HEK293 (cell line): ENCODE data around the gene ENDOV.

ENCODE experiments used
- CTCF ChIA-PET: fragments of 350-600 bp; formaldehyde crosslinking; extraction: SDS; loops from one replicate; lab custom pipeline; 2021; ENCODE audit warnings: antibody characterized with exemption; lab: Yijun Ruan, JAX
- POLR2A ChIA-PET: fragments of 300-600 bp; formaldehyde crosslinking; extraction: SDS; loops from one replicate; lab custom pipeline; 2020; ENCODE audit warnings: antibody characterized with exemption, inconsistent platforms; lab: Yijun Ruan, JAX
- H3K27ac ChIP-seq: fragments of 200-500 bp; sonication (Bioruptor generic); 2 replicates; pipeline ENCODE4 v1.5.1; 2014; ENCODE audit warnings: low read depth, low read length, control low read depth, inconsistent platforms; ENCODE audit errors: extremely low read depth
- H3K36me3 ChIP-seq, 2 experiments: fragments of 200-500 bp in 1 of 2; sonication (Bioruptor generic) in 1 of 2; 1 replicate in 1 of 2; 2 replicates in 1 of 2; pipeline ENCODE4 v1.5.1; 2014 to 2017; ENCODE audit warnings: inconsistent platforms in 2 of 2, low read length in 2 of 2; ENCODE audit not compliant: control insufficient read depth in 2 of 2, insufficient read depth in 1 of 2
- H3K4me1 ChIP-seq: fragments of 200-500 bp; sonication (Bioruptor generic); 2 replicates; pipeline ENCODE4 v1.5.1; 2014; ENCODE audit warnings: mild to moderate bottlenecking, low read length, inconsistent platforms; ENCODE audit not compliant: control insufficient read depth, insufficient read depth
- H3K4me3 ChIP-seq: 2 replicates; pipeline ENCODE4 v1.5.1; 2011; ENCODE audit warnings: low read depth, mild to moderate bottlenecking, control low read depth, low read length, moderate library complexity
- H3K9me3 ChIP-seq: fragments of 200-500 bp; sonication (Bioruptor generic); 2 replicates; pipeline ENCODE4 v1.5.1; 2014; ENCODE audit warnings: low read depth, low read length, inconsistent platforms; ENCODE audit not compliant: control insufficient read depth, insufficient read depth
- EGR2 ChIP-seq: fragments of 450-650 bp; formaldehyde crosslinking; IDR thresholded peaks from 2 replicates; pipeline ENCODE4 v1.5.1; 2016; ENCODE audit warnings: low read depth, missing biosample characterization, missing genetic modification characterization
- ZBTB17 ChIP-seq: fragments of 450-650 bp; formaldehyde crosslinking; IDR thresholded peaks from 2 replicates; pipeline ENCODE4 v1.5.1; 2016; ENCODE audit warnings: missing biosample characterization, missing genetic modification characterization
- ZNF174 ChIP-seq: fragments of 450-650 bp; formaldehyde crosslinking; IDR thresholded peaks from 2 replicates; pipeline ENCODE4 v1.5.0; 2017; ENCODE audit warnings: missing biosample characterization, mild to moderate bottlenecking, missing genetic modification characterization
- ZNF426 ChIP-seq: fragments of 450-650 bp; formaldehyde crosslinking; IDR thresholded peaks from 2 replicates; pipeline ENCODE4 v1.5.1; 2017; ENCODE audit warnings: missing biosample characterization, missing genetic modification characterization, mild to moderate bottlenecking, inconsistent platforms, moderate library complexity
- TF ChIP-seq, protein P1 (sequence below): fragments of 450-650 bp; formaldehyde crosslinking; conservative IDR thresholded peaks from 2 replicates; pipeline ENCODE4 v1.5.1; 2016; ENCODE audit warnings: low read depth, missing biosample characterization, missing genetic modification characterization
- TF ChIP-seq, protein P2 (sequence below): fragments of 450-650 bp; formaldehyde crosslinking; IDR thresholded peaks from 2 replicates; pipeline ENCODE4 v1.5.1; 2017; ENCODE audit warnings: missing biosample characterization, mild to moderate bottlenecking, missing genetic modification characterization, moderate library complexity
- TF ChIP-seq, protein P3 (sequence below): fragments of 450-650 bp; formaldehyde crosslinking; IDR thresholded peaks from 2 replicates; pipeline ENCODE4 v1.5.1; 2016; ENCODE audit warnings: missing biosample characterization, missing genetic modification characterization
- TF ChIP-seq, protein P4 (sequence below): fragments of 450-650 bp; formaldehyde crosslinking; IDR thresholded peaks from 2 replicates; pipeline ENCODE4 v1.5.1; 2017; ENCODE audit warnings: missing biosample characterization, missing genetic modification characterization
- TF ChIP-seq, protein P5 (sequence below): fragments of 450-650 bp; formaldehyde crosslinking; IDR thresholded peaks from 2 replicates; pipeline ENCODE4 v1.5.1; 2016; ENCODE audit warnings: missing biosample characterization, missing genetic modification characterization
- TF ChIP-seq, protein P6 (sequence below): fragments of 450-650 bp; formaldehyde crosslinking; IDR thresholded peaks from 2 replicates; pipeline ENCODE4 v1.5.1; 2016; ENCODE audit warnings: missing biosample characterization, missing genetic modification characterization
- TF ChIP-seq, protein P7 (sequence below): fragments of 450-650 bp; formaldehyde crosslinking; IDR thresholded peaks from 2 replicates; pipeline ENCODE4 v1.5.1; 2016; ENCODE audit warnings: missing biosample characterization, missing genetic modification characterization

The ENDOV gene

DNA sequence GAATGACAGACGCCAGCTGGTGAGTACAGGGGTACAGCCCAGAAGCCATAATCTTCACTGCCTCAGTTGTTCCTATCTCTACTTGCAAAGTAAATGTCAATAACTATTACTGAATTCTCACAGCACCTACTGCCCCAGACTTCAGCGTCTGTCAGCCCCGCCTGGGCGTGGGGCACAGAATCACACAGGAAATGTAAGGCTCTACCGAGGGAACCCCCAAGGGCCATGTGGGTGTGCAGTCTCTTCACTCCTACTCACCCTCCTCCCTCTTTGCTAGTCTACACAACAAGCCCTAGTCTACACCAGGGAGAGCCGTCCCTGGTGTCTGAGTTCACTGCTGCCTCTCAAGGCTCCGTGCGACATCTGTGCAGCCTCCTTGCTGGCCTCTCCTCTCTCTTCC is 57.0 kb downstream of the ENDOV start:
- H3K9me3 ChIP-seq: no peaks in the 10 kb centered on the region
- CTCF ChIA-PET: interaction anchor here (0.6 to 2.8 kb wide), 4 partner anchors 104 to 1532 kb away, joined by 3 to 8 read pairs (median 3); no protein-coding TSS in a partner anchor
- no peak overlapping the region for H3K27ac ChIP-seq
- H3K36me3 ChIP-seq: peaks cover 8 to 70% of the 10 kb centered on the region in 2 experiments
- peaks cover 7% of the 10 kb centered on the region for H3K4me1 ChIP-seq
- POLR2A ChIA-PET: interaction anchor here (10.4 kb wide), 1 partner anchor 15 kb away, joined by 110 read pairs; no protein-coding TSS in a partner anchor
- no peak overlapping the region for H3K4me3 ChIP-seq
- TF ChIP-seq ZBTB17 (no peak), EGR2 (0 out of 2 replicates have a peak, but pooled peaks have one; percentile 37)

DNA sequence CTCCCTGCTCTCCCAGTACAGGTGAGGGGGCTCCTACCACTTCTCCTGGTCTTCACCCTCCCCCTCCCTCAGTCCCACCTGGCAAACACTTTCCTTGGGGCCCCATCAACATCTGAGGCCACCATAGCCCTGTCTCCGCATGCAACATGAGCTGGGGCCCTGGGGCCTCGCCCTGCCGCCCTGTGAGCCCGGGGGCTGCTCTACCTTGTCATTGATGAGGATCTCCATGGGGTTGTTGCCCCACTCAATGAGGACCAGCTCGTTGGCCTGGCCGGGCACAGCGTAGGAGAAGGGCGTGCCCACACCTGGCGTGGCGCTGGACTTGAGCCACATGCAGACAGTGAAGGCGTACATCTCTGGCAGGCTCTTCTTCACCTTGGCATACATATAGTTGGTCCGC is 58.0 kb downstream of the ENDOV start:
- peaks cover 2 to 61% of the 10 kb centered on the region in 2 experiments; a peak in 2 of 3 replicates for H3K36me3 ChIP-seq
- no peak overlapping the region for H3K27ac ChIP-seq
- ChIA-PET POLR2A (interaction anchor here (0.9 to 10.4 kb wide), 4 partner anchors 8 to 22 kb away, joined by 3 to 110 read pairs (median 4); no protein-coding TSS in a partner anchor), CTCF (interaction anchor here (0.7 to 2.8 kb wide), 8 partner anchors 10 to 629 kb away, joined by 3 to 8 read pairs (median 4); no protein-coding TSS in a partner anchor)
- no peak overlapping the region for H3K4me3 ChIP-seq
- no peaks in the 10 kb centered on the region for H3K9me3 ChIP-seq
- H3K4me1 ChIP-seq: peaks cover 7% of the 10 kb centered on the region
- TF ChIP-seq ZNF174 (tag by site-specific recombination) (no peak), ZNF426 (tag by site-specific recombination) (no peak)
- TF ChIP-seq, protein P1, sequence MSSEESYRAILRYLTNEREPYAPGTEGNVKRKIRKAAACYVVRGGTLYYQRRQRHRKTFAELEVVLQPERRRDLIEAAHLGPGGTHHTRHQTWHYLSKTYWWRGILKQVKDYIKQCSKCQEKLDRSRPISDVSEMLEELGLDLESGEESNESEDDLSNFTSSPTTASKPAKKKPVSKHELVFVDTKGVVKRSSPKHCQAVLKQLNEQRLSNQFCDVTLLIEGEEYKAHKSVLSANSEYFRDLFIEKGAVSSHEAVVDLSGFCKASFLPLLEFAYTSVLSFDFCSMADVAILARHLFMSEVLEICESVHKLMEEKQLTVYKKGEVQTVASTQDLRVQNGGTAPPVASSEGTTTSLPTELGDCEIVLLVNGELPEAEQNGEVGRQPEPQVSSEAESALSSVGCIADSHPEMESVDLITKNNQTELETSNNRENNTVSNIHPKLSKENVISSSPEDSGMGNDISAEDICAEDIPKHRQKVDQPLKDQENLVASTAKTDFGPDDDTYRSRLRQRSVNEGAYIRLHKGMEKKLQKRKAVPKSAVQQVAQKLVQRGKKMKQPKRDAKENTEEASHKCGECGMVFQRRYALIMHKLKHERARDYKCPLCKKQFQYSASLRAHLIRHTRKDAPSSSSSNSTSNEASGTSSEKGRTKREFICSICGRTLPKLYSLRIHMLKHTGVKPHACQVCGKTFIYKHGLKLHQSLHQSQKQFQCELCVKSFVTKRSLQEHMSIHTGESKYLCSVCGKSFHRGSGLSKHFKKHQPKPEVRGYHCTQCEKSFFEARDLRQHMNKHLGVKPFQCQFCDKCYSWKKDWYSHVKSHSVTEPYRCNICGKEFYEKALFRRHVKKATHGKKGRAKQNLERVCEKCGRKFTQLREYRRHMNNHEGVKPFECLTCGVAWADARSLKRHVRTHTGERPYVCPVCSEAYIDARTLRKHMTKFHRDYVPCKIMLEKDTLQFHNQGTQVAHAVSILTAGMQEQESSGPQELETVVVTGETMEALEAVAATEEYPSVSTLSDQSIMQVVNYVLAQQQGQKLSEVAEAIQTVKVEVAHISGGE (tag by site-specific recombination): no peak
- TF ChIP-seq, protein P2, sequence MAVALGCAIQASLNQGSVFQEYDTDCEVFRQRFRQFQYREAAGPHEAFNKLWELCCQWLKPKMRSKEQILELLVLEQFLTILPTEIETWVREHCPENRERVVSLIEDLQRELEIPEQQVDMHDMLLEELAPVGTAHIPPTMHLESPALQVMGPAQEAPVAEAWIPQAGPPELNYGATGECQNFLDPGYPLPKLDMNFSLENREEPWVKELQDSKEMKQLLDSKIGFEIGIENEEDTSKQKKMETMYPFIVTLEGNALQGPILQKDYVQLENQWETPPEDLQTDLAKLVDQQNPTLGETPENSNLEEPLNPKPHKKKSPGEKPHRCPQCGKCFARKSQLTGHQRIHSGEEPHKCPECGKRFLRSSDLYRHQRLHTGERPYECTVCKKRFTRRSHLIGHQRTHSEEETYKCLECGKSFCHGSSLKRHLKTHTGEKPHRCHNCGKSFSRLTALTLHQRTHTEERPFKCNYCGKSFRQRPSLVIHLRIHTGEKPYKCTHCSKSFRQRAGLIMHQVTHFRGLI (tag by site-specific recombination): no peak
- TF ChIP-seq, protein P3, sequence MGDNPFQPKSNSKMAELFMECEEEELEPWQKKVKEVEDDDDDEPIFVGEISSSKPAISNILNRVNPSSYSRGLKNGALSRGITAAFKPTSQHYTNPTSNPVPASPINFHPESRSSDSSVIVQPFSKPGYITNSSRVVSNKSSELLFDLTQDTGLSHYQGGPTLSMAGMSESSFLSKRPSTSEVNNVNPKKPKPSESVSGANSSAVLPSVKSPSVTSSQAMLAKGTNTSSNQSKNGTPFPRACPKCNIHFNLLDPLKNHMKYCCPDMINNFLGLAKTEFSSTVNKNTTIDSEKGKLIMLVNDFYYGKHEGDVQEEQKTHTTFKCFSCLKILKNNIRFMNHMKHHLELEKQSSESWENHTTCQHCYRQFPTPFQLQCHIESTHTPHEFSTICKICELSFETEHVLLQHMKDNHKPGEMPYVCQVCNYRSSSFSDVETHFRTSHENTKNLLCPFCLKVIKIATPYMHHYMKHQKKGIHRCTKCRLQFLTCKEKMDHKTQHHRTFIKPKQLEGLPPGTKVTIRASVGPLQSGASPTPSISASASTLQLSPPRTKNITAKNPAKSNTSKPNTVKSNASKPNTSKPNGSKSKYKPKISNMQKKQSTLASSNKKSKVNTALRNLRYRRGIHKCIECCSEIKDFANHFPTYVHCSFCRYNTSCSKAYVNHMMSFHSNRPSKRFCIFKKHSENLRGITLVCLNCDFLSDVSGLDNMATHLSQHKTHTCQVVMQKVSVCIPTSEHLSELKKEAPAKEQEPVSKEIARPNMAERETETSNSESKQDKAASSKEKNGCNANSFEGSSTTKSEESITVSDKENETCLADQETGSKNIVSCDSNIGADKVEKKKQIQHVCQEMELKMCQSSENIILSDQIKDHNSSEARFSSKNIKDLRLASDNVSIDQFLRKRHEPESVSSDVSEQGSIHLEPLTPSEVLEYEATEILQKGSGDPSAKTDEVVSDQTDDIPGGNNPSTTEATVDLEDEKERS: no peak
- TF ChIP-seq, protein P4, sequence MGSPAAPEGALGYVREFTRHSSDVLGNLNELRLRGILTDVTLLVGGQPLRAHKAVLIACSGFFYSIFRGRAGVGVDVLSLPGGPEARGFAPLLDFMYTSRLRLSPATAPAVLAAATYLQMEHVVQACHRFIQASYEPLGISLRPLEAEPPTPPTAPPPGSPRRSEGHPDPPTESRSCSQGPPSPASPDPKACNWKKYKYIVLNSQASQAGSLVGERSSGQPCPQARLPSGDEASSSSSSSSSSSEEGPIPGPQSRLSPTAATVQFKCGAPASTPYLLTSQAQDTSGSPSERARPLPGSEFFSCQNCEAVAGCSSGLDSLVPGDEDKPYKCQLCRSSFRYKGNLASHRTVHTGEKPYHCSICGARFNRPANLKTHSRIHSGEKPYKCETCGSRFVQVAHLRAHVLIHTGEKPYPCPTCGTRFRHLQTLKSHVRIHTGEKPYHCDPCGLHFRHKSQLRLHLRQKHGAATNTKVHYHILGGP (tag by site-specific recombination): no peak
- TF ChIP-seq, protein P5, sequence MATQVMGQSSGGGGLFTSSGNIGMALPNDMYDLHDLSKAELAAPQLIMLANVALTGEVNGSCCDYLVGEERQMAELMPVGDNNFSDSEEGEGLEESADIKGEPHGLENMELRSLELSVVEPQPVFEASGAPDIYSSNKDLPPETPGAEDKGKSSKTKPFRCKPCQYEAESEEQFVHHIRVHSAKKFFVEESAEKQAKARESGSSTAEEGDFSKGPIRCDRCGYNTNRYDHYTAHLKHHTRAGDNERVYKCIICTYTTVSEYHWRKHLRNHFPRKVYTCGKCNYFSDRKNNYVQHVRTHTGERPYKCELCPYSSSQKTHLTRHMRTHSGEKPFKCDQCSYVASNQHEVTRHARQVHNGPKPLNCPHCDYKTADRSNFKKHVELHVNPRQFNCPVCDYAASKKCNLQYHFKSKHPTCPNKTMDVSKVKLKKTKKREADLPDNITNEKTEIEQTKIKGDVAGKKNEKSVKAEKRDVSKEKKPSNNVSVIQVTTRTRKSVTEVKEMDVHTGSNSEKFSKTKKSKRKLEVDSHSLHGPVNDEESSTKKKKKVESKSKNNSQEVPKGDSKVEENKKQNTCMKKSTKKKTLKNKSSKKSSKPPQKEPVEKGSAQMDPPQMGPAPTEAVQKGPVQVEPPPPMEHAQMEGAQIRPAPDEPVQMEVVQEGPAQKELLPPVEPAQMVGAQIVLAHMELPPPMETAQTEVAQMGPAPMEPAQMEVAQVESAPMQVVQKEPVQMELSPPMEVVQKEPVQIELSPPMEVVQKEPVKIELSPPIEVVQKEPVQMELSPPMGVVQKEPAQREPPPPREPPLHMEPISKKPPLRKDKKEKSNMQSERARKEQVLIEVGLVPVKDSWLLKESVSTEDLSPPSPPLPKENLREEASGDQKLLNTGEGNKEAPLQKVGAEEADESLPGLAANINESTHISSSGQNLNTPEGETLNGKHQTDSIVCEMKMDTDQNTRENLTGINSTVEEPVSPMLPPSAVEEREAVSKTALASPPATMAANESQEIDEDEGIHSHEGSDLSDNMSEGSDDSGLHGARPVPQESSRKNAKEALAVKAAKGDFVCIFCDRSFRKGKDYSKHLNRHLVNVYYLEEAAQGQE: no peak
- TF ChIP-seq, protein P6, sequence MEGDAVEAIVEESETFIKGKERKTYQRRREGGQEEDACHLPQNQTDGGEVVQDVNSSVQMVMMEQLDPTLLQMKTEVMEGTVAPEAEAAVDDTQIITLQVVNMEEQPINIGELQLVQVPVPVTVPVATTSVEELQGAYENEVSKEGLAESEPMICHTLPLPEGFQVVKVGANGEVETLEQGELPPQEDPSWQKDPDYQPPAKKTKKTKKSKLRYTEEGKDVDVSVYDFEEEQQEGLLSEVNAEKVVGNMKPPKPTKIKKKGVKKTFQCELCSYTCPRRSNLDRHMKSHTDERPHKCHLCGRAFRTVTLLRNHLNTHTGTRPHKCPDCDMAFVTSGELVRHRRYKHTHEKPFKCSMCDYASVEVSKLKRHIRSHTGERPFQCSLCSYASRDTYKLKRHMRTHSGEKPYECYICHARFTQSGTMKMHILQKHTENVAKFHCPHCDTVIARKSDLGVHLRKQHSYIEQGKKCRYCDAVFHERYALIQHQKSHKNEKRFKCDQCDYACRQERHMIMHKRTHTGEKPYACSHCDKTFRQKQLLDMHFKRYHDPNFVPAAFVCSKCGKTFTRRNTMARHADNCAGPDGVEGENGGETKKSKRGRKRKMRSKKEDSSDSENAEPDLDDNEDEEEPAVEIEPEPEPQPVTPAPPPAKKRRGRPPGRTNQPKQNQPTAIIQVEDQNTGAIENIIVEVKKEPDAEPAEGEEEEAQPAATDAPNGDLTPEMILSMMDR: no peak
- TF ChIP-seq, protein P7, sequence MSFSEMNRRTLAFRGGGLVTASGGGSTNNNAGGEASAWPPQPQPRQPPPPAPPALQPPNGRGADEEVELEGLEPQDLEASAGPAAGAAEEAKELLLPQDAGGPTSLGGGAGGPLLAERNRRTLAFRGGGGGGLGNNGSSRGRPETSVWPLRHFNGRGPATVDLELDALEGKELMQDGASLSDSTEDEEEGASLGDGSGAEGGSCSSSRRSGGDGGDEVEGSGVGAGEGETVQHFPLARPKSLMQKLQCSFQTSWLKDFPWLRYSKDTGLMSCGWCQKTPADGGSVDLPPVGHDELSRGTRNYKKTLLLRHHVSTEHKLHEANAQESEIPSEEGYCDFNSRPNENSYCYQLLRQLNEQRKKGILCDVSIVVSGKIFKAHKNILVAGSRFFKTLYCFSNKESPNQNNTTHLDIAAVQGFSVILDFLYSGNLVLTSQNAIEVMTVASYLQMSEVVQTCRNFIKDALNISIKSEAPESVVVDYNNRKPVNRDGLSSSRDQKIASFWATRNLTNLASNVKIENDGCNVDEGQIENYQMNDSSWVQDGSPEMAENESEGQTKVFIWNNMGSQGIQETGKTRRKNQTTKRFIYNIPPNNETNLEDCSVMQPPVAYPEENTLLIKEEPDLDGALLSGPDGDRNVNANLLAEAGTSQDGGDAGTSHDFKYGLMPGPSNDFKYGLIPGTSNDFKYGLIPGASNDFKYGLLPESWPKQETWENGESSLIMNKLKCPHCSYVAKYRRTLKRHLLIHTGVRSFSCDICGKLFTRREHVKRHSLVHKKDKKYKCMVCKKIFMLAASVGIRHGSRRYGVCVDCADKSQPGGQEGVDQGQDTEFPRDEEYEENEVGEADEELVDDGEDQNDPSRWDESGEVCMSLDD (tag by site-specific recombination): no peak
